Panc1 (cell line): ENCODE results near the gene TP73. TPM values are rescaled to one million over a fixed set of nuclear protein-coding genes. Genes with fewer than 3 reads are reported as not detected.

Source experiments
- ATAC-seq: fragments of 200-7000 bp; cut with Tn5 transposase; 2 replicates; pipeline ENCODE4 v1.9.1; 2020; ENCODE audit warnings: mild to moderate bottlenecking, moderate library complexity
- BruUV-seq: library from RNA; stranded (reverse); fragments of 400-500 nt; replicated peaks from 2 replicates; lab custom pipeline; 2021; lab: Mats Ljungman, UMichigan
- CTCF ChIA-PET: fragments of 300-600 bp; sonication (Branson Sonifier 250); formaldehyde crosslinking; loops from one replicate; lab custom pipeline; 2022; ENCODE audit warnings: antibody characterized with exemption; lab: Charles Lee
- POLR2A ChIA-PET: fragments of 300-600 bp; sonication (Branson Sonifier 250); formaldehyde crosslinking; loops from one replicate; lab custom pipeline; 2022; ENCODE audit warnings: antibody characterized with exemption; lab: Charles Lee
- DNase-seq: peaks from one replicate; pipeline ENCODE4 v3.0.0-alpha.2; 2010; ENCODE audit warnings: low read depth, low spot score
- H3K27ac ChIP-seq: 2 replicates; pipeline ENCODE4 v1.5.1; 2011; ENCODE audit warnings: mild to moderate bottlenecking, low read length, inconsistent platforms
- H3K27me3 ChIP-seq: fragments of 200-500 bp; sonication (Bioruptor generic); 2 replicates; pipeline ENCODE4 v1.6.0; 2014; ENCODE audit warnings: low read length, inconsistent platforms; ENCODE audit not compliant: control insufficient read depth, insufficient read depth
- H3K36me3 ChIP-seq: fragments of 200-500 bp; sonication (Bioruptor generic); 2 replicates; pipeline ENCODE4 v1.5.1; 2014; ENCODE audit warnings: inconsistent platforms, mild to moderate bottlenecking, low read length, moderate library complexity; ENCODE audit not compliant: control insufficient read depth, insufficient read depth
- H3K4me1 ChIP-seq: 2 replicates; pipeline ENCODE4 v1.5.1; 2011; ENCODE audit warnings: inconsistent platforms, mild to moderate bottlenecking, low read length, moderate library complexity; ENCODE audit not compliant: control insufficient read depth, insufficient read depth
- H3K4me3 ChIP-seq, 2 experiments: 2 replicates each; pipeline ENCODE4 v1.5.1; 2011 to 2012; ENCODE audit warnings: low read depth in 2 of 2, low read length in 2 of 2, mild to moderate bottlenecking in 2 of 2, inconsistent platforms in 1 of 2, moderate library complexity in 1 of 2
- H3K9me3 ChIP-seq: fragments of 200-500 bp; sonication (Bioruptor generic); 2 replicates; pipeline ENCODE4 v1.5.1; 2014; ENCODE audit warnings: low read depth, mild to moderate bottlenecking, inconsistent platforms, low read length, moderate library complexity; ENCODE audit not compliant: control insufficient read depth, insufficient read depth
- CTCF ChIP-seq: fragments of 450-650 bp; IDR thresholded peaks from 2 replicates; pipeline ENCODE4 v1.5.1; 2017; ENCODE audit warnings: mild to moderate bottlenecking
- POLR2AphosphoS5 ChIP-seq: IDR thresholded peaks from 2 replicates; pipeline ENCODE4 v1.6.1; 2012; ENCODE audit warnings: mild to moderate bottlenecking, low read depth, low read length, moderate library complexity
- REST ChIP-seq, 2 experiments: IDR thresholded peaks; 2 replicates each; pipeline ENCODE4 v1.6.1; 2011 to 2012; ENCODE audit warnings: low read depth in 2 of 2, control low read depth in 1 of 2, low read length in 1 of 2, mild to moderate bottlenecking in 1 of 2, moderate library complexity in 1 of 2; ENCODE audit not compliant: insufficient read depth in 1 of 2
- SIN3A ChIP-seq: IDR thresholded peaks from 2 replicates; pipeline ENCODE4 v1.6.1; 2012; ENCODE audit warnings: low read depth, mild to moderate bottlenecking, low read length, moderate library complexity, borderline replicate concordance; ENCODE audit not compliant: insufficient read depth
- TCF7L2 ChIP-seq: IDR thresholded peaks from 2 replicates; pipeline ENCODE4 v1.6.1; 2011; ENCODE audit warnings: mild to moderate bottlenecking, low read depth, low read length, inconsistent platforms
- in situ Hi-C: cut with HindIII; loops from 2 replicates; pipeline ENCODE4 v1.10.0; 2016; ENCODE audit warnings: low sequenced_read_pairs, low pct_unique_long_range_greater_than_20kb
- intact Hi-C: fragments of 100-400 bp; cut with micrococcal nuclease; formaldehyde crosslinking; loops from one replicate; pipeline ENCODE4 v1.10.0; 2022; ENCODE audit not compliant: unreplicated experiment
- total RNA-seq: library from RNA; stranded (reverse); gene quantifications from one replicate; pipeline ENCODE4 v1.2.1, GENCODE V29; 2021; ENCODE audit not compliant: unreplicated experiment

The TP73 gene
- total RNA-seq, 1 experiment from 2014 or later: 4.7 TPM

GRCh38 chr1:3634059-3634800, 18.1 kb upstream of the TP73 start:
- no peak for TF ChIP-seq REST (IDR thresholded peaks at IDR 0.05; ENCODE audit: insufficient read depth in 1 of 2, low read depth in 2 of 2, low read length in 1 of 2)
- TF ChIP-seq CTCF: no peak
- no peak overlapping the region for H3K27ac ChIP-seq
- H3K9me3 ChIP-seq: no peaks in the 10 kb centered on the region
- in situ Hi-C loops (no loop called here), intact Hi-C loops (no loop called here)
- H3K4me3 ChIP-seq: no peak overlapping the region
- ChIA-PET POLR2A (no interaction called here), CTCF (no interaction called here)
- ATAC-seq: no peak
- DNase-seq: no peak
- no TSS peak for BruUV-seq
- no peaks in the 10 kb centered on the region for H3K27me3 ChIP-seq
- H3K4me1 ChIP-seq: no peaks in the 10 kb centered on the region
- peaks cover 3% of the 10 kb centered on the region; the same call in 1 of the 2 replicates for H3K36me3 ChIP-seq

GRCh38 chr1:3636080-3636479, 16.2 kb upstream of the TP73 start:
- Histone ChIP-seq H3K4me3 (no peak overlapping the region), H3K9me3 (no peaks in the 10 kb centered on the region), H3K27me3 (no peaks in the 10 kb centered on the region), H3K27ac (no peak overlapping the region), H3K36me3 (peaks cover 3% of the 10 kb centered on the region; the same call in 1 of the 2 replicates), H3K4me1 (no peaks in the 10 kb centered on the region)
- DNase-seq: no peak
- no TSS peak for BruUV-seq
- ChIA-PET POLR2A (no interaction called here), CTCF (no interaction called here)
- no peak for ATAC-seq
- intact Hi-C loops: no loop called here
- no peak for TF ChIP-seq SIN3A
- no peak for TF ChIP-seq TCF7L2
- TF ChIP-seq CTCF: no peak
- no peak for TF ChIP-seq REST (IDR thresholded peaks at IDR 0.05; ENCODE audit: insufficient read depth in 1 of 2, low read depth in 2 of 2, low read length in 1 of 2)
- no peak for TF ChIP-seq POLR2AphosphoS5
- in situ Hi-C loops: no loop called here
